HT1080 (cell line): ENCODE results near the gene SPRR2F. TPM values are rescaled to one million over a fixed set of nuclear protein-coding genes. Genes with fewer than 3 reads are reported as not detected.

ENCODE experiments used
- DNase-seq: peaks from one replicate; pipeline ENCODE4 v3.0.0-alpha.2; 2015; ENCODE audit warnings: low read depth
- small RNA-seq: library from RNA; depleted of rRNA; stranded (forward); fragments of <200 nt; gene quantifications from one replicate; pipeline ENCODE3, GENCODE V24; 2014
- total RNA-seq: library from RNA; depleted of rRNA; stranded (reverse); fragments of >200 nt; shearing (Covaris generic); gene quantifications from 2 replicates; pipeline ENCODE4 v1.2.3, GENCODE V29; 2014; rRNA removed

Gene SPRR2F
- total RNA-seq, 1 experiment from 2014 or later = not detected

DNA sequence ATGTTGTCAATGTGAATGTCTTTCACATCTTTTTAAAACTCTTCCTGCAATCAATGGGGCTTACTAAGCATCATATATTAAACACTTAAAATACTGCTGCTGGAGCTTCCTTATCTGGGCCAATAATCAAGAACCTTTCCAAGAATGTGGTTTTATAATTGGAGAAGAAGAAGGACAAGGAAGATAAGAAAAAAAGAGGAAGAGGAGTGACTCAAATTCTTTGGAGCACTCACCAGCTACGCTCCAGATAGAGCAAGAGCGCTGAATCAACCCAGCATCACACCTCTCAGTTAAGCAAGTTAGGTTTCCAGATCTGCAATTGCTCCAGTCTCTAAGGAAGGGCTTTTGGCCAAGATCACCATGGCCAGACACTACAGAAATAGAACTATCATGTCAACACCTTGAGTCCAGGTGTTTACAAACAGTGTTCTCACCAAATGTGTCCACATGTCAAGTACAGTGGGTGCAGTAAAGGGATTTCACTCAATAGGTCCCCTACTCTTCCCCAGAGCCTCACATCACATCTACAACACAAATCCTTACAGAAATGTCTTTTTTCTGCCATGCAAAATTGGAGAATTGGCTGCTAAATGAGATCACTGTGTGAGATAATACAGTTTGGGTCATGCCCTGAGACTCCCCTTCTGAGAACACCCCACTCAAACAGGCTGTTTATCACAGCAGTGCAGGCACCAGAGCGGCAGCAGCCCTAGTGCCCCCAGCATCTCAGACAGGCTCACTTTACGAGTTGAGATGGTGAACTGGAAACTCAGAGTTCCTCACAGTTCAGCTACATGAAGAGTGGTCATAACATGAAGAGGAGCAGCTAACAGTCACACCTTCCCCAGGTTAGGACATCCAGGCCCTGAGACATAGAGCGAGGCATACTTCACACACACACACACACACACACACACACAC is 40.2 kb downstream of the SPRR2F start:
- no peak for DNase-seq

GRCh38 chr1:153071511-153071910 is 41.8 kb downstream of the SPRR2F start, which contains the start of gene SPRR2B:
SPRR2B (minus strand) TSS chr1:153071611; CDS start chr1:153070839, 772 bp downstream.
- DNase-seq = no peak

GRCh38 chr1:153070243-153070642 is 43.1 kb downstream of the SPRR2F start:
- no peak for DNase-seq

Small RNAs within 50 kb of the gene (small RNA-seq; reads per million reads assigned to genes)
- not detected for gene SPRR2C

Other genes with a start within 250 kb of the SPRR2F start
- not detected in 2 replicates for gene SMCP, start 235.2 kb downstream of the SPRR2F start, total RNA-seq
- gene IVL, start 205.0 kb downstream of the SPRR2F start, total RNA-seq = 0.26 and 0.33 TPM in 2 replicates
- gene SPRR5, start 166.3 kb downstream of the SPRR2F start, total RNA-seq = not detected in 2 replicates
- not detected in 2 replicates for gene SPRR4, start 142.9 kb downstream of the SPRR2F start, total RNA-seq
- not detected in 2 replicates for gene SPRR1A, start 129.4 kb downstream of the SPRR2F start, total RNA-seq
- gene SPRR3, start 111.8 kb downstream of the SPRR2F start, total RNA-seq = not detected in 2 replicates
- gene SPRR1B, start 82.3 kb downstream of the SPRR2F start, total RNA-seq = not detected in 2 replicates
- 1.5 TPM in 1 of 2 replicates, not detected in the other for gene SPRR2D, start 72.4 kb downstream of the SPRR2F start, total RNA-seq
- not detected in 2 replicates for gene SPRR2A, start 56.0 kb downstream of the SPRR2F start, total RNA-seq
- not detected in 2 replicates for gene SPRR2B, start 41.9 kb downstream of the SPRR2F start, total RNA-seq
- gene SPRR2E, start 19.0 kb downstream of the SPRR2F start, total RNA-seq = not detected in 2 replicates
- not detected in 2 replicates for gene SPRR2G, start 37.4 kb upstream of the SPRR2F start, total RNA-seq
- not detected in 2 replicates for gene LELP1, start 89.9 kb upstream of the SPRR2F start, total RNA-seq
- gene PRR9, start 104.1 kb upstream of the SPRR2F start, total RNA-seq = 1.3 and 2.0 TPM in 2 replicates
- not detected in 2 replicates for gene LORICRIN, start 146.2 kb upstream of the SPRR2F start, total RNA-seq
- not detected in 2 replicates for gene PGLYRP3, start 199.4 kb upstream of the SPRR2F start, total RNA-seq
- not detected in 2 replicates for gene PGLYRP4, start 235.3 kb upstream of the SPRR2F start, total RNA-seq
- gene S100A9, start 244.3 kb upstream of the SPRR2F start, total RNA-seq = not detected in 2 replicates